Trophoblast cell (in vitro differentiated cells and primary cell): Measurements from ENCODE around the gene CNOT3.
"Not testable (repeated sequence)": the region's sequence is repeated elsewhere in the genome, so short reads cannot be mapped to it uniquely, and the experiment has no call there.

Experiments used
- DNase-seq, 2 donors: peaks; one replicate each; pipeline ENCODE4 v3.0.0-alpha.2; 2016
- H2AFZ ChIP-seq: 2 replicates; pipeline ENCODE4 v1.6.1; 2013; ENCODE audit warnings: low read length, moderate library complexity, mild to moderate bottlenecking; ENCODE audit not compliant: insufficient read depth, poor library complexity
- H2AK5ac ChIP-seq: 2 replicates; pipeline ENCODE4 v1.6.1; 2013; ENCODE audit warnings: mild to moderate bottlenecking, low read length
- H2BK120ac ChIP-seq: 2 replicates; pipeline ENCODE4 v1.6.1; 2013; ENCODE audit warnings: low read length, mild to moderate bottlenecking, moderate library complexity; ENCODE audit not compliant: insufficient read depth, poor library complexity
- H2BK12ac ChIP-seq: 2 replicates; pipeline ENCODE4 v1.6.1; 2013; ENCODE audit warnings: mild to moderate bottlenecking, low read length, moderate library complexity
- H2BK5ac ChIP-seq: 2 replicates; pipeline ENCODE4 v1.6.1; 2013; ENCODE audit warnings: low read length, low read depth, moderate library complexity, mild to moderate bottlenecking; ENCODE audit not compliant: poor library complexity
- H3K14ac ChIP-seq: 2 replicates; pipeline ENCODE4 v1.6.1; 2013; ENCODE audit warnings: mild to moderate bottlenecking, low read length
- H3K18ac ChIP-seq: 2 replicates; pipeline ENCODE4 v1.6.1; 2013; ENCODE audit warnings: mild to moderate bottlenecking, low read length
- H3K23ac ChIP-seq: 2 replicates; pipeline ENCODE4 v1.6.1; 2013; ENCODE audit warnings: low read length
- H3K27ac ChIP-seq: 2 replicates; pipeline ENCODE4 v1.5.1; 2013; ENCODE audit warnings: low read depth, mild to moderate bottlenecking, inconsistent platforms, low read length, moderate library complexity
- H3K27me3 ChIP-seq: 2 replicates; pipeline ENCODE4 v1.6.1; 2013; ENCODE audit warnings: inconsistent platforms, mild to moderate bottlenecking, low read length, moderate library complexity; ENCODE audit not compliant: insufficient read depth
- H3K36me3 ChIP-seq, 2 experiments: 1 replicate in 1 of 2; 2 replicates in 1 of 2; pipeline ENCODE4 v1.6.1; 2013; ENCODE audit warnings: low read length in 2 of 2, mild to moderate bottlenecking in 2 of 2, moderate library complexity in 1 of 2; ENCODE audit not compliant: insufficient read depth in 2 of 2, control insufficient read depth in 1 of 2
- H3K4ac ChIP-seq: 2 replicates; pipeline ENCODE4 v1.6.1; 2013; ENCODE audit warnings: low read depth, mild to moderate bottlenecking, low read length, moderate library complexity
- H3K4me1 ChIP-seq, 2 experiments: 1 replicate in 1 of 2; 2 replicates in 1 of 2; pipeline ENCODE4 v1.6.1; 2013; ENCODE audit warnings: low read length in 2 of 2, mild to moderate bottlenecking in 2 of 2, moderate library complexity in 1 of 2; ENCODE audit not compliant: insufficient read depth in 2 of 2, control insufficient read depth in 1 of 2
- H3K4me2 ChIP-seq: 2 replicates; pipeline ENCODE4 v1.6.1; 2013; ENCODE audit warnings: inconsistent platforms, mild to moderate bottlenecking, low read length, moderate library complexity
- H3K4me3 ChIP-seq: 2 replicates; pipeline ENCODE4 v1.5.1; 2013; ENCODE audit warnings: mild to moderate bottlenecking, low read depth, low read length, inconsistent platforms
- H3K79me1 ChIP-seq: one replicate; pipeline ENCODE4 v1.6.1; 2013; ENCODE audit warnings: low read length
- H3K79me2 ChIP-seq: 2 replicates; pipeline ENCODE4 v1.6.1; 2013; ENCODE audit warnings: low read length, mild to moderate bottlenecking; ENCODE audit not compliant: control insufficient read depth, insufficient read depth, poor library complexity
- H3K9ac ChIP-seq: 2 replicates; pipeline ENCODE4 v1.6.1; 2013; ENCODE audit warnings: mild to moderate bottlenecking, low read length
- H3K9me3 ChIP-seq: 2 replicates; pipeline ENCODE4 v1.6.1; 2013; ENCODE audit warnings: low read depth, mild to moderate bottlenecking, control low read depth, inconsistent platforms, low read length; ENCODE audit not compliant: insufficient read depth
- H4K12ac ChIP-seq: 2 replicates; pipeline ENCODE4 v1.6.1; 2013; ENCODE audit warnings: low read depth, mild to moderate bottlenecking, low read length, moderate library complexity
- H4K8ac ChIP-seq: 2 replicates; pipeline ENCODE4 v1.6.1; 2013; ENCODE audit warnings: low read depth, mild to moderate bottlenecking, low read length, moderate library complexity
- H4K91ac ChIP-seq: one replicate; pipeline ENCODE4 v1.6.1; 2013; ENCODE audit warnings: low read depth, mild to moderate bottlenecking, low read length, moderate library complexity
- WGBS: extraction: QIAGEN DNeasy Blood & Tissue Kit; methylation state at CpG from one replicate; pipeline ENCODE4 v1.1.7; 2013; ENCODE audit warnings: missing lambda C conversion rate; ENCODE audit not compliant: insufficient read length, insufficient coverage; ENCODE audit errors: extremely low coverage; 5-methylcytosine and 5-hydroxymethylcytosine counted together

CNOT3 gene

DNA sequence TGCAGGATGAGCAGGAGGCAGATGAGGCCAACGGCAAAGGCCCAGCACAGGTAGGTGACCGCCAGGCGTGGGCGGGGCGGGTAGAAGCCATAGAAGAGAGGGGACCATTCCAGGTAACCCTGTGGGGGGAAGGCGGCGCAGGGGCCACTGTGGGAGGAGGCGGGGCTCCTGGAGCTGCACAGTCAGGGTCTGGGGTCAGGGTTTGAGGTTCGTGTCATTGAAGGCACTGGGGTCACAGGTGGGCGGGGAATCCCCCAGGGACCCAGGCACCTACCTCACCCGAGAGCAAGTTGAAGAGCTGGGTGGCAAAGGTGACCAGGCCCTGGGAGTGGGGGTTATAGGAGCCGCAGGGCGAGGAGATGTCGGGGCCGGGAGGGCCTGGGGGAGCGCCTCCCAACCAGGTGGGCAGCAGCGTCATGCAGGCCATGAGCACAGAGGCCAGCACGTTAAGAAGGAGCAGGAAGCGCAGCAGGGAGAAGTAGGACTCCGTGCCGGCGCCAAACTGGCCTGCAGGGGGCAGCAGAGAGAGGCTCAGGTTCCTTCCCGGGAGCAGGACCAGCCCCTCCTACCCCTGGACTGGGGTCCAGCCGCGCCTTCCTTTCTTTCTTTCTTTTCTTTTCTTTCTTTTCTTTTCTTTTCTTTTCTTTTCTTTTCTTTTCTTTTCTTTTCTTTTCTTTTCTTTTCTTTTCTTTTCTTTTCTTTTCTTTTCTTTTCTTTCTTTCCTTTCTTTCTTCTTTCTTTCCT is 30.8 kb downstream of the CNOT3 start:
- no peak overlapping the region for H2AFZ ChIP-seq
- H4K8ac ChIP-seq, result no peak overlapping the region
- no CpG with 5 or more reads among the region's 25 CpGs for WGBS
- no peak overlapping the region for H3K4me2 ChIP-seq
- peaks cover 4 to 13% of the 10 kb centered on the region in 2 experiments for H3K4me1 ChIP-seq
- no peak overlapping the region for H2BK12ac ChIP-seq
- no peak overlapping the region for H2BK120ac ChIP-seq
- H3K18ac ChIP-seq, result no peak overlapping the region
- H3K4ac ChIP-seq, result no peak overlapping the region
- peak; percentile 83 to 96 for DNase-seq
- peaks cover 6% of the 10 kb centered on the region for H3K9me3 ChIP-seq
- no peaks in the 10 kb centered on the region for H3K27me3 ChIP-seq
- H3K27ac ChIP-seq, result no peak overlapping the region
- no peak overlapping the region for H2BK5ac ChIP-seq
- H3K79me2 ChIP-seq, result no peaks in the 10 kb centered on the region
- H3K14ac ChIP-seq, result no peak overlapping the region
- no peak overlapping the region for H2AK5ac ChIP-seq
- H4K12ac ChIP-seq, result no peak overlapping the region
- H3K9ac ChIP-seq, result no peak overlapping the region
- no peaks in the 10 kb centered on the region for H3K36me3 ChIP-seq
- H3K23ac ChIP-seq, result no peak overlapping the region
- H3K79me1 ChIP-seq, result peaks cover 4% of the 10 kb centered on the region
- H4K91ac ChIP-seq, result no peak overlapping the region
- H3K4me3 ChIP-seq, result no peak overlapping the region

DNA sequence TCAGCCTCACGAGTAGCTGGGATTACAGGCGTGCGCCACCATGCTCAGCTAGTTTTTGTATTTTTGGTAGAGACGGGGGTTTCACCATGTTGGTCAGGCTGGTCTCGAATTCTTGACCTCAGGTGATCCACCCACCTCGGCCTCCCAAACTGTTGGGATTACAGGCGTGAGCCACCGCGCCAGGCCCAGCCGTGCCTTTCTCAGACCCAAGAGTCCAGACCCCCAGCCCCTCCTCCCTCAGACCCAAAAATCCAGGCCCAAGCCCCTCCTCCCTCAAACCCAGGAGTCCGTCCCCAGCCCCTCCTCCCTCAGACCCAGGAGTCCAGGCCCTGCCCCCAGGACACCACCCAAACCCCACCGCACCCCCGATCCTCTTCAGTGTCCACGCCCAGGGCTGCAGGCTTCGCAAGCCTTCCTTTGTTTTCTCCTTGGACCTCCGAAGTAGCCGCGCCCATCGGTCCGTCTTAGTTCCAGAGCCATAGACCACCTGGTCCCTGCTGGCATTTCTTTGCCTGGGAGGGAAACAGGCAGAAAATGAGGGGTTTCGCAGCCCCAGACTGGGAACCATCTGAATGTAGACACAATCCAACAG is 31.7 kb downstream of the CNOT3 start:
- H4K91ac ChIP-seq, result no peak overlapping the region
- no peak overlapping the region for H2BK12ac ChIP-seq
- H3K4ac ChIP-seq, result no peak overlapping the region
- no peaks in the 10 kb centered on the region for H3K27me3 ChIP-seq
- H4K8ac ChIP-seq, result no peak overlapping the region
- no peaks in the 10 kb centered on the region for H3K79me2 ChIP-seq
- H4K12ac ChIP-seq, result no peak overlapping the region
- no peak for DNase-seq
- H2BK5ac ChIP-seq, result no peak overlapping the region
- H2BK120ac ChIP-seq, result no peak overlapping the region
- no peak overlapping the region for H3K4me3 ChIP-seq
- H3K9ac ChIP-seq, result no peak overlapping the region
- H3K79me1 ChIP-seq, result peaks cover 4% of the 10 kb centered on the region
- H3K9me3 ChIP-seq, result peaks cover 7% of the 10 kb centered on the region
- WGBS, result no CpG with 5 or more reads among the region's 21 CpGs
- H3K23ac ChIP-seq, result no peak overlapping the region
- H3K36me3 ChIP-seq, result no peaks in the 10 kb centered on the region
- H3K4me1 ChIP-seq, result peaks cover 4 to 14% of the 10 kb centered on the region in 2 experiments
- H3K18ac ChIP-seq, result no peak overlapping the region
- H3K14ac ChIP-seq, result no peak overlapping the region
- H3K27ac ChIP-seq, result no peak overlapping the region
- H2AFZ ChIP-seq, result no peak overlapping the region
- H2AK5ac ChIP-seq, result no peak overlapping the region
- H3K4me2 ChIP-seq, result no peak overlapping the region

DNA sequence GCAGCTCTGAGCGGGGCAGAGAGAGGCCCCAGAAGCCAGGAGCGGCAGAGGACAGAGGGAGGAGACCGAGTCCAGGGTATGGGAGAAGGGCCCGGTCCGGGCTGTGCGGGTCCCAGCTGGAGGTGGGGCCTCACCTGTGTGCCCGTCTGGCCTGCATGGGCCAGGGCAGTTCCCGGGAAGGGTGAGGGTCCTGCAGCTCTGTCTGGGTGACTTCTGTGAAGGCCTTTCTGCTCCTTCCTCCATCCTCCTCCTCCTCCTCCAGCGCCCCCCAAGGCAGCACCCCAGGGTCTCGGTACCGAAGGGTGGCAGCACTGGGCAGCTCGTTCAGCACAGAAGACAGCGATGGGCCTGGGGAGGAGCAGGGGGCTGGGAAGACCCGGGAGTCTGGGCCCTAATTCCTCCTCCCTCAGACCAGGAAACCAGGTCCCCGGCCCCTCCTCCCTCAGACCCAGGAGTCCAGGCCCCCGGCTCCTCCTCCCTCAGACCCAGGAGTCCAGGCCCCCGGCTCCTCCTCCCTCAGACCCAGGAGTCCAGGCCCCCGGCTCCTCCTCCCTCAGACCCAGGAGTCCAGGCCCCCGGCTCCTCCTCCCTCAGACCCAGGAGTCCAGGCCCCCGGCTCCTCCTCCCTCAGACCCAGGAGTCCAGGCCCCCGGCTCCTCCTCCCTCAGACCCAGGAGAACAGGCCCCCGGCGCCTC is 34.3 kb downstream of the CNOT3 start:
- H4K12ac ChIP-seq, H2BK12ac ChIP-seq, H2AK5ac ChIP-seq, H3K23ac ChIP-seq, H3K27me3 ChIP-seq, H2BK120ac ChIP-seq, H4K91ac ChIP-seq, H3K14ac ChIP-seq, H3K79me1 ChIP-seq, H3K9ac ChIP-seq, H2AFZ ChIP-seq, H3K27ac ChIP-seq, H3K4ac ChIP-seq, H3K4me2 ChIP-seq, H3K9me3 ChIP-seq, H2BK5ac ChIP-seq, H3K79me2 ChIP-seq, H3K18ac ChIP-seq, H3K4me3 ChIP-seq: not testable (repeated sequence)
- WGBS, result no CpG with 5 or more reads among the region's 23 CpGs
- Histone ChIP-seq H3K4me1 (peaks cover 4 to 12% of the 10 kb centered on the region in 2 experiments), H3K36me3 (peaks cover 7 to 14% of the 10 kb centered on the region in 2 experiments), H4K8ac (peak overlapping the region; percentile 14)
- peak in 1 of 2 donors; percentile 52 for DNase-seq

DNA sequence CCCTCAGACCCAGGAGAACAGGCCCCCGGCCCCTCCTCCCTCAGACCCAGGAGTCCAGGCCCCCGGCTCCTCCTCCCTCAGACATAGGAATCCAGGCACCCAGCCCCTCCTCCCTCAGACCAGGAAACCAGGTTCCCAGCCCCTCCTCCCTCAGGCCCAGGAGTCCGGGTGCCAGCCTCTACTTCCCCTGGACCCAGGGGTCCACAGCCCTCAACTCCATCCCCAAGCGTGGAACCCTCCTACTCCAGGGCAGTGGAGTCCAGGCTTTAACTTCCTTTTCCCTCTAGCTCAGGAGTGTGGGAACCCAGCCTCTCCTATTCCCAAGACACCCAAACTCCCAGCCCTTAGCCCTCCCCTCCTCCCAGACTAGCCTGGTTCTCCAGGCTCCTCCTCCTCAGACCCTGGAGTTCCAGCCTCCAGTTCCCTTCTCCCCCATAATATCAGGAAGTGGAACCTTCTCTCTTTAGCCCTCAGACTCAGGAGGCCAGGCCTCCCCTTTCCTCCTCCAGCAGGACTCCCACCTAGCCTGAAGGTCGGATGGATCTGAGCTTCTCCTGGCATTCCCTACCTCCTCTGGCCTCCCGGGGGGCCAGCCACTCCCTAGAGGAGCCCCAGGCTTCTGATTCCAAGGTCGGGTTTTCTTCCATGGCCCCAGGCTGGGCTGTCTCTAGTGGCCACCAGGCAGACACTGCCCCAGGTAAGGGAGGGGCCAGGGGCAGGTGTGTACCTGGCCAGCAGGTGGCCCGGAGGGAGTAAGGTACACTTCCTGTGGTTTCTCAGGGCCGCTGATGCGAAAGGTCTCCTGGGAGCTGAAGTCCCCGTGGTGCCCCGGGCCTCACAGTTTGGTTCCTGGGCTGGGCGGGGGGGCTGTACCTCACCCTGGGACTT is 35.2 kb downstream of the CNOT3 start, which contains the start of gene TMC4:
Gene TMC4 (minus strand): TSS at position 690 of the 888 bp plus-strand sequence. CDS start 43 bp downstream, at position 647.
- peak within 1 kb of the TSS; percentile 30 for H4K91ac ChIP-seq
- H2AFZ ChIP-seq, result no peak within 1 kb of the TSS
- H3K4me2 ChIP-seq, result peak within 1 kb of the TSS; percentile 45
- H3K79me1 ChIP-seq, result peaks cover 4% of the 10 kb centered on the region
- peak within 1 kb of the TSS; percentile 20 for H3K14ac ChIP-seq
- H2BK12ac ChIP-seq, result no peak within 1 kb of the TSS
- peaks cover 1% of the 10 kb centered on the region for H3K9me3 ChIP-seq
- WGBS, result no CpG with 5 or more reads among the region's 13 CpGs
- H3K79me2 ChIP-seq, result no peaks in the 10 kb centered on the region
- no peaks in the 10 kb centered on the region for H3K27me3 ChIP-seq
- H3K36me3 ChIP-seq, result peaks cover 7 to 14% of the 10 kb centered on the region in 2 experiments
- peak within 1 kb of the TSS; percentile 14 for H2BK120ac ChIP-seq
- H3K9ac ChIP-seq, result peak within 1 kb of the TSS; percentile 7
- no peak within 1 kb of the TSS for H2AK5ac ChIP-seq
- H3K18ac ChIP-seq, result peak within 1 kb of the TSS; percentile 14
- H3K4me3 ChIP-seq, result peak within 1 kb of the TSS; percentile 23
- H3K4me1 ChIP-seq, result peaks cover 4 to 12% of the 10 kb centered on the region in 2 experiments
- no peak within 1 kb of the TSS for H2BK5ac ChIP-seq
- no peak within 1 kb of the TSS for H3K23ac ChIP-seq
- DNase-seq, result peak; percentile 94 to 97
- no peak within 1 kb of the TSS for H3K4ac ChIP-seq
- peak within 1 kb of the TSS; percentile 3 for H3K27ac ChIP-seq
- H4K8ac ChIP-seq, result peak within 1 kb of the TSS; percentile 77
- H4K12ac ChIP-seq, result no peak within 1 kb of the TSS
